Measurements from ENCODE around the gene NSMCE4A. TPM values are rescaled to one million over a fixed set of nuclear protein-coding genes. Genes with fewer than 3 reads are reported as not detected.

NSMCE4A gene
- total RNA-seq, 1 donor from 2014 or later: 17.6 TPM

- no peak overlapping the region for H3K4me3 ChIP-seq (ENCODE audit: low read depth, low read length)
- H3K27me3 ChIP-seq (ENCODE audit: control insufficient read depth, insufficient read depth, low read length): no peaks in the 10 kb centered on the region
- H3K36me3 ChIP-seq (ENCODE audit: control insufficient read depth, insufficient read depth, low read length): peaks cover 10% of the 10 kb centered on the region
- FAIRE-seq (no peak), DNase-seq (ENCODE audit: low read depth) (no peak)
- no peak for TF ChIP-seq CTCF (IDR thresholded peaks at IDR 0.05; ENCODE audit: insufficient read depth, low read length, severe bottlenecking)
Measured at GRCh38 chr10:121965996-121966395, 9.0 kb downstream of the NSMCE4A start.

- no peaks in the 10 kb centered on the region for H3K27me3 ChIP-seq (ENCODE audit: control insufficient read depth, insufficient read depth, low read length)
- H3K4me3 ChIP-seq (ENCODE audit: low read depth, low read length): no peak overlapping the region
- peaks cover 3% of the 10 kb centered on the region for H3K36me3 ChIP-seq (ENCODE audit: control insufficient read depth, insufficient read depth, low read length)
- no peak for TF ChIP-seq CTCF (IDR thresholded peaks at IDR 0.05; ENCODE audit: insufficient read depth, low read length, severe bottlenecking)
- no peak for FAIRE-seq
- no peak for DNase-seq (ENCODE audit: low read depth)
Measured at GRCh38 chr10:121961456-121961855, 13.6 kb downstream of the NSMCE4A start.

- Histone ChIP-seq H3K36me3 (ENCODE audit: control insufficient read depth, insufficient read depth, low read length) (no peaks in the 10 kb centered on the region), H3K27me3 (ENCODE audit: control insufficient read depth, insufficient read depth, low read length) (no peaks in the 10 kb centered on the region), H3K4me3 (ENCODE audit: low read depth, low read length) (no peak overlapping the region)
- FAIRE-seq (no peak), DNase-seq (ENCODE audit: low read depth) (no peak)
- no peak for TF ChIP-seq CTCF (IDR thresholded peaks at IDR 0.05; ENCODE audit: insufficient read depth, low read length, severe bottlenecking)
Measured at GRCh38 chr10:121959671-121960070, 15.3 kb downstream of the NSMCE4A start.

- H3K27me3 ChIP-seq (ENCODE audit: control insufficient read depth, insufficient read depth, low read length): no peaks in the 10 kb centered on the region
Measured at GRCh38 chr10:121956111-121957061, 18.6 kb downstream of the NSMCE4A start.

GRCh38 chr10:121952226-121952625 is 22.8 kb downstream of the NSMCE4A start:
- Histone ChIP-seq H3K27me3 (ENCODE audit: control insufficient read depth, insufficient read depth, low read length) (no peaks in the 10 kb centered on the region), H3K36me3 (ENCODE audit: control insufficient read depth, insufficient read depth, low read length) (no peaks in the 10 kb centered on the region), H3K4me3 (ENCODE audit: low read depth, low read length) (no peak overlapping the region)
- no peak for DNase-seq (ENCODE audit: low read depth)
- TF ChIP-seq CTCF (IDR thresholded peaks at IDR 0.05; ENCODE audit: insufficient read depth, low read length, severe bottlenecking): no peak
- no peak for FAIRE-seq

More at GRCh38 chr10:121956111-121957061, 18.6 kb downstream of the NSMCE4A start:
- Histone ChIP-seq H3K36me3 (ENCODE audit: control insufficient read depth, insufficient read depth, low read length) (no peaks in the 10 kb centered on the region), H3K4me3 (ENCODE audit: low read depth, low read length) (no peak overlapping the region)
- no peak for TF ChIP-seq CTCF (IDR thresholded peaks at IDR 0.05; ENCODE audit: insufficient read depth, low read length, severe bottlenecking)
- FAIRE-seq (peak; percentile 62), DNase-seq (ENCODE audit: low read depth) (peak; percentile 92)

Measured in bronchial epithelial cell (primary cell).